GM23338 (cell line): Measurements from ENCODE around the gene TMA7B. TPM values are rescaled to one million over a fixed set of nuclear protein-coding genes. Genes with fewer than 3 reads are reported as not detected.

Experiments
- ATAC-seq: fragments of 200-7000 bp; cut with Tn5 transposase; 3 replicates; pipeline ENCODE4 v1.9.1; 2020
- DNase-seq: peaks from one replicate; pipeline ENCODE4 v3.0.0-alpha.2; 2015; ENCODE audit warnings: low spot score
- H2AFZ ChIP-seq: fragments of 200-600 bp; sonication (generic); 2 replicates; pipeline ENCODE4 v1.8.0; 2016; ENCODE audit warnings: antibody characterized with exemption, mild to moderate bottlenecking, moderate library complexity
- H3F3A ChIP-seq: fragments of 200-600 bp; sonication (generic); replicated peaks from 2 replicates; pipeline ENCODE4 v1.8.0; 2017; ENCODE audit warnings: antibody characterized with exemption, mixed run types, low read depth
- H3K27ac ChIP-seq: fragments of 200-600 bp; sonication (generic); 2 replicates; pipeline ENCODE4 v1.6.1; 2016; ENCODE audit warnings: low read depth
- H3K27me3 ChIP-seq: fragments of 200-600 bp; sonication (generic); 2 replicates; pipeline ENCODE4 v1.8.0; 2016; ENCODE audit warnings: mild to moderate bottlenecking, mixed run types, moderate library complexity; ENCODE audit not compliant: insufficient read depth
- H3K36me3 ChIP-seq: fragments of 200-600 bp; sonication (generic); 2 replicates; pipeline ENCODE4 v1.8.0; 2016; ENCODE audit warnings: mild to moderate bottlenecking; ENCODE audit not compliant: insufficient read depth
- H3K4me1 ChIP-seq: fragments of 200-600 bp; sonication (generic); 2 replicates; pipeline ENCODE4 v1.8.0; 2016; ENCODE audit warnings: mild to moderate bottlenecking, moderate library complexity; ENCODE audit not compliant: insufficient read depth
- H3K4me2 ChIP-seq: fragments of 200-600 bp; sonication (generic); 2 replicates; pipeline ENCODE4 v1.7.1; 2017; ENCODE audit warnings: mixed run types
- H3K4me3 ChIP-seq: fragments of 200-600 bp; sonication (generic); 2 replicates; pipeline ENCODE4 v1.6.1; 2016; ENCODE audit warnings: mixed run types
- H3K79me2 ChIP-seq: fragments of 200-600 bp; sonication (generic); replicated peaks from 2 replicates; pipeline ENCODE4 v1.8.0; 2017; ENCODE audit warnings: mild to moderate bottlenecking; ENCODE audit not compliant: insufficient read depth
- H3K9me2 ChIP-seq: fragments of 200-600 bp; sonication (generic); 2 replicates; pipeline ENCODE4 v1.8.0; 2017; ENCODE audit not compliant: insufficient read depth
- H4K20me1 ChIP-seq: fragments of 200-600 bp; sonication (generic); replicated peaks from 2 replicates; pipeline ENCODE4 v1.8.0; 2017; ENCODE audit warnings: mild to moderate bottlenecking; ENCODE audit not compliant: insufficient read depth
- H3K27ac Mint-ChIP-seq: 2 replicates; pipeline ENCODE4 v1.8.0; 2020; ENCODE audit warnings: inconsistent platforms, mild to moderate bottlenecking, moderate library complexity, mixed read lengths
- H3K27me3 Mint-ChIP-seq: 3 replicates; pipeline ENCODE4 v1.8.0; 2022; ENCODE audit warnings: low read depth, mild to moderate bottlenecking, moderate library complexity, mixed read lengths, inconsistent platforms; ENCODE audit not compliant: insufficient read depth, poor library complexity
- H3K36me3 Mint-ChIP-seq: 3 replicates; pipeline ENCODE4 v1.8.0; 2021; ENCODE audit warnings: low read depth, mild to moderate bottlenecking, inconsistent platforms, moderate library complexity, mixed read lengths
- H3K4me1 Mint-ChIP-seq: 3 replicates; pipeline ENCODE4 v1.8.0; 2020; ENCODE audit warnings: mild to moderate bottlenecking, inconsistent platforms, mixed read lengths
- H3K4me3 Mint-ChIP-seq: 3 replicates; pipeline ENCODE4 v1.8.0; 2021; ENCODE audit warnings: moderate library complexity, mild to moderate bottlenecking, inconsistent platforms, mixed read lengths
- H3K9me3 Mint-ChIP-seq: 3 replicates; pipeline ENCODE4 v1.8.0; 2020; ENCODE audit warnings: moderate library complexity, mild to moderate bottlenecking, inconsistent platforms, mixed read lengths
- CREB1 ChIP-seq: fragments of 250-450 bp; sonication (Bioruptor Pico); IDR thresholded peaks from 2 replicates; pipeline ENCODE4 v1.5.0; 2020; ENCODE audit warnings: low read depth, mild to moderate bottlenecking, moderate library complexity
- CTCF ChIP-seq, 2 experiments: fragments of 200-600 bp in 1 of 2; sonication (generic) in 1 of 2; conservative IDR thresholded peaks; 2 replicates each; pipeline versions ENCODE4 v1.5.1 to v1.6.1; 2016 to 2017; ENCODE audit warnings: antibody characterized with exemption in 2 of 2, low read depth in 2 of 2, mild to moderate bottlenecking in 2 of 2, moderate library complexity in 1 of 2
- EZH2 ChIP-seq: fragments of 200-600 bp; sonication (generic); IDR thresholded peaks from one replicate; pipeline ENCODE4 v1.8.0; 2017; ENCODE audit warnings: antibody characterized with exemption, mild to moderate bottlenecking, low read depth; ENCODE audit not compliant: unreplicated experiment
- EZH2phosphoT487 ChIP-seq: fragments of 200-600 bp; sonication (generic); IDR thresholded peaks from one replicate; pipeline ENCODE4 v1.8.1; 2018; ENCODE audit warnings: antibody characterized with exemption; ENCODE audit not compliant: unreplicated experiment
- JUNB ChIP-seq: IDR thresholded peaks from one replicate; pipeline ENCODE4 v1.6.1; 2016; ENCODE audit warnings: antibody characterized with exemption; ENCODE audit not compliant: unreplicated experiment
- NANOG ChIP-seq: IDR thresholded peaks from 2 replicates; pipeline ENCODE4 v1.6.1; 2016; ENCODE audit warnings: antibody characterized with exemption, borderline replicate concordance
- POLR2AphosphoS5 ChIP-seq: IDR thresholded peaks from 2 replicates; pipeline ENCODE4 v1.6.1; 2016; ENCODE audit warnings: antibody characterized with exemption, low read depth
- REST ChIP-seq: IDR thresholded peaks from one replicate; pipeline ENCODE4 v1.6.1; 2018; ENCODE audit warnings: antibody characterized with exemption; ENCODE audit not compliant: unreplicated experiment
- STAT1 ChIP-seq: IDR thresholded peaks from one replicate; pipeline ENCODE4 v1.6.1; 2016; ENCODE audit warnings: antibody characterized with exemption; ENCODE audit not compliant: unreplicated experiment
- ZNF114 ChIP-seq: fragments of 250-450 bp; sonication (Bioruptor Pico); IDR thresholded peaks from 2 replicates; pipeline ENCODE4 v1.5.0; 2020; ENCODE audit warnings: mild to moderate bottlenecking, moderate library complexity
- ZNF331 ChIP-seq: fragments of 250-450 bp; sonication (Bioruptor Pico); IDR thresholded peaks from 2 replicates; pipeline ENCODE4 v1.5.0; 2020; ENCODE audit warnings: low read depth, mild to moderate bottlenecking, moderate library complexity
- ZNF462 ChIP-seq: fragments of 250-450 bp; sonication (Bioruptor Pico); IDR thresholded peaks from 2 replicates; pipeline ENCODE4 v1.5.0; 2020; ENCODE audit warnings: mild to moderate bottlenecking, moderate library complexity
- polyA plus RNA-seq: library from polyadenylated mRNA; unstranded; fragments of >200 nt; fragmentation: Nextera tagmentation; extraction: Ambion mirVana; gene quantifications from 2 replicates; pipeline ENCODE4 v1.2.1, GENCODE V29; 2016
- total RNA-seq: library from RNA; depleted of rRNA; stranded (reverse); fragments of >200 nt; shearing (Covaris generic); gene quantifications from 2 replicates; pipeline ENCODE4 v1.2.3, GENCODE V29; 2014

The TMA7B gene
- total and polyA plus RNA-seq, 2 experiments from 2014 or later, result not detected

GRCh38 chr22:39965748-39966147 is 5.6 kb downstream of the TMA7B start:
- H3K36me3 ChIP-seq, result no peaks in the 10 kb centered on the region
- no peaks in the 10 kb centered on the region for H3K79me2 ChIP-seq
- DNase-seq, result no peak
- no peak overlapping the region for H3K4me3 ChIP-seq
- no peaks in the 10 kb centered on the region for H3K9me2 ChIP-seq
- peaks cover 4% of the 10 kb centered on the region; the same call in 1 of the 2 replicates for H3K4me1 ChIP-seq
- Mint-ChIP-seq H3K27me3 (peaks cover 4% of the 10 kb centered on the region), H3K36me3 (no peaks in the 10 kb centered on the region), H3K4me1 (peaks cover 9% of the 10 kb centered on the region; the same call in 2 of the 3 replicates), H3K4me3 (no peak overlapping the region), H3K27ac (no peak overlapping the region), H3K9me3 (no peaks in the 10 kb centered on the region)
- H2AFZ ChIP-seq, result no peak overlapping the region
- no peaks in the 10 kb centered on the region for H3K27me3 ChIP-seq
- TF ChIP-seq STAT1 (no peak), POLR2AphosphoS5 (no peak), NANOG (no peak), EZH2phosphoT487 (no peak), ZNF331 (CRISPR knock-in tag) (no peak), EZH2 (no peak), CTCF (conservative IDR thresholded peaks at IDR 0.05; ENCODE audit: low read depth in 2 of 2) (no peak), CREB1 (CRISPR knock-in tag) (no peak), ZNF462 (no peak), ZNF114 (no peak), JUNB (no peak), REST (no peak)
- no peak overlapping the region for H3K27ac ChIP-seq
- H3K4me2 ChIP-seq, result no peak overlapping the region
- 0 out of 2 replicates have a peak, but pooled peaks cover 5% of the 10 kb centered on the region for H3F3A ChIP-seq
- ATAC-seq, result no peak
- H4K20me1 ChIP-seq, result no peaks in the 10 kb centered on the region
